ENCODE measurements around the gene GJD3. TPM values are rescaled to one million over a fixed set of nuclear protein-coding genes. Genes with fewer than 3 reads are reported as not detected.

Gene GJD3
- total RNA-seq, 2 donors from 2014 or later, result 1.5 TPM; not detected in 1

- Histone ChIP-seq H3K9me3 (no peaks in the 10 kb centered on the region), H3K4me1 (ENCODE audit: control insufficient read depth in 1 of 2, low read depth in 2 of 2) (peaks cover 0 to 12% of the 10 kb centered on the region in 2 donors), H3K27ac (no peak overlapping the region), H3K4me3 (no peak overlapping the region), H3K27me3 (replicated peaks; ENCODE audit: insufficient read depth) (no peaks in the 10 kb centered on the region), H3K36me3 (no peaks in the 10 kb centered on the region)
- ATAC-seq (ENCODE audit: insufficient number of reproducible peaks, low FRiP score, low read depth) (no peak), DNase-seq (ENCODE audit: low spot score) (no peak)
- TF ChIP-seq CTCF (IDR thresholded peaks at IDR 0.05), result no peak
Measured at GRCh38 chr17:40366861-40367518, 2.5 kb upstream of the GJD3 start.

- Histone ChIP-seq H3K4me3 (no peak overlapping the region), H3K4me1 (ENCODE audit: control insufficient read depth in 1 of 2, low read depth in 2 of 2) (peaks cover 0 to 12% of the 10 kb centered on the region in 2 donors), H3K27ac (no peak overlapping the region), H3K27me3 (replicated peaks; ENCODE audit: insufficient read depth) (no peaks in the 10 kb centered on the region), H3K9me3 (no peaks in the 10 kb centered on the region), H3K36me3 (no peaks in the 10 kb centered on the region)
- ATAC-seq (ENCODE audit: insufficient number of reproducible peaks, low FRiP score, low read depth), result no peak
- no peak for TF ChIP-seq CTCF (IDR thresholded peaks at IDR 0.05)
- no peak for DNase-seq (ENCODE audit: low spot score)
Measured at GRCh38 chr17:40366076-40366860, 1.7 kb upstream of the GJD3 start.

GRCh38 chr17:40364906-40365305, 369 bp upstream of the GJD3 start:
- no peak for TF ChIP-seq CTCF (IDR thresholded peaks at IDR 0.05)
- Histone ChIP-seq H3K4me1 (ENCODE audit: control insufficient read depth in 1 of 2, low read depth in 2 of 2) (peaks cover 0 to 12% of the 10 kb centered on the region in 2 donors), H3K4me3 (no peak overlapping the region), H3K36me3 (no peaks in the 10 kb centered on the region), H3K27ac (no peak overlapping the region), H3K27me3 (replicated peaks; ENCODE audit: insufficient read depth) (no peaks in the 10 kb centered on the region), H3K9me3 (no peaks in the 10 kb centered on the region)
- DNase-seq (ENCODE audit: low spot score) (no peak), ATAC-seq (ENCODE audit: insufficient number of reproducible peaks, low FRiP score, low read depth) (no peak)

GRCh38 chr17:40363111-40363827, 1.3 kb downstream of the GJD3 start:
- no peak for ATAC-seq (ENCODE audit: insufficient number of reproducible peaks, low FRiP score, low read depth)
- Histone ChIP-seq H3K4me3 (peak overlapping the region; percentile 73), H3K27ac (no peak overlapping the region), H3K9me3 (no peaks in the 10 kb centered on the region), H3K36me3 (no peaks in the 10 kb centered on the region), H3K27me3 (replicated peaks; ENCODE audit: insufficient read depth) (no peaks in the 10 kb centered on the region), H3K4me1 (ENCODE audit: control insufficient read depth in 1 of 2, low read depth in 2 of 2) (peaks cover 0 to 18% of the 10 kb centered on the region in 2 donors)
- DNase-seq (ENCODE audit: low spot score), result no peak
- TF ChIP-seq CTCF (IDR thresholded peaks at IDR 0.05), result no peak

- H3K27ac ChIP-seq, result no peak overlapping the region
- ATAC-seq (ENCODE audit: insufficient number of reproducible peaks, low FRiP score, low read depth) (no peak), DNase-seq (ENCODE audit: low spot score) (no peak)
- no peaks in the 10 kb centered on the region for H3K27me3 ChIP-seq (replicated peaks; ENCODE audit: insufficient read depth)
- H3K36me3 ChIP-seq, result no peaks in the 10 kb centered on the region
- peak; percentile 31 for TF ChIP-seq CTCF (IDR thresholded peaks at IDR 0.05)
- H3K9me3 ChIP-seq, result no peaks in the 10 kb centered on the region
- peaks cover 0 to 18% of the 10 kb centered on the region in 2 donors for H3K4me1 ChIP-seq (ENCODE audit: control insufficient read depth in 1 of 2, low read depth in 2 of 2)
- H3K4me3 ChIP-seq, result peak overlapping the region; percentile 73
Measured at GRCh38 chr17:40362696-40363110, 1.8 kb downstream of the GJD3 start.
